A673 (cell line): Measurements from ENCODE around the gene CCDC181. TPM values are rescaled to one million over a fixed set of nuclear protein-coding genes. Genes with fewer than 3 reads are reported as not detected.

Source experiments
- BruUV-seq: library from RNA; stranded (reverse); fragments of 400-500 nt; replicated peaks from 2 replicates; lab custom pipeline; 2021; lab: Mats Ljungman, UMichigan
- CTCF ChIA-PET: fragments of 300-600 bp; sonication (Branson Sonifier 250); formaldehyde crosslinking; loops from one replicate; lab custom pipeline; 2022; ENCODE audit warnings: antibody characterized with exemption; lab: Charles Lee
- POLR2A ChIA-PET: fragments of 300-600 bp; sonication (Branson Sonifier 250); formaldehyde crosslinking; loops from one replicate; lab custom pipeline; 2022; ENCODE audit warnings: antibody characterized with exemption; ENCODE audit not compliant: low non-redundant PET; lab: Charles Lee
- DNase-seq: peaks from one replicate; pipeline ENCODE4 v3.0.0-alpha.2; 2015; ENCODE audit warnings: low spot score
- H3K27ac ChIP-seq: fragments of 200-600 bp; sonication (generic); 2 replicates; pipeline ENCODE4 v1.5.1; 2016; ENCODE audit warnings: mixed run types, low read depth, mild to moderate bottlenecking, mixed read lengths, antibody characterized with exemption, low read length; ENCODE audit not compliant: poor library complexity, severe bottlenecking
- H3K27me3 ChIP-seq: fragments of 200-600 bp; sonication (generic); replicated peaks from 2 replicates; pipeline ENCODE4 v1.6.1; 2017; ENCODE audit warnings: mixed run types, low read depth, mild to moderate bottlenecking, mixed read lengths, antibody characterized with exemption, low read length; ENCODE audit not compliant: insufficient read depth, poor library complexity
- H3K36me3 ChIP-seq: fragments of 200-600 bp; sonication (generic); 2 replicates; pipeline ENCODE4 v1.6.1; 2016; ENCODE audit warnings: mixed run types, mild to moderate bottlenecking, mixed read lengths, antibody characterized with exemption, low read length; ENCODE audit not compliant: insufficient read depth, poor library complexity, severe bottlenecking
- H3K4me1 ChIP-seq: fragments of 200-600 bp; sonication (generic); 2 replicates; pipeline ENCODE4 v1.6.1; 2017; ENCODE audit warnings: mixed run types, mild to moderate bottlenecking, mixed read lengths, antibody characterized with exemption, low read length; ENCODE audit not compliant: insufficient read depth, poor library complexity, severe bottlenecking
- H3K4me3 ChIP-seq: fragments of 200-600 bp; sonication (generic); 2 replicates; pipeline ENCODE4 v1.5.1; 2016; ENCODE audit warnings: low read depth, mixed run types, mild to moderate bottlenecking, mixed read lengths, low read length; ENCODE audit not compliant: poor library complexity, severe bottlenecking
- H3K9me3 ChIP-seq: fragments of 200-600 bp; sonication (generic); 2 replicates; pipeline ENCODE4 v1.6.1; 2016; ENCODE audit warnings: mixed run types, low read depth, mild to moderate bottlenecking, mixed read lengths, antibody characterized with exemption, low read length; ENCODE audit not compliant: poor library complexity, severe bottlenecking
- EZH2 ChIP-seq: fragments of 200-600 bp; sonication (generic); IDR thresholded peaks from 2 replicates; pipeline ENCODE4 v1.6.1; 2017; ENCODE audit warnings: borderline replicate concordance, low read depth, mild to moderate bottlenecking, mixed read lengths, antibody characterized with exemption, low read length; ENCODE audit not compliant: poor library complexity, severe bottlenecking
- intact Hi-C: fragments of 100-400 bp; cut with micrococcal nuclease; formaldehyde crosslinking; loops from one replicate; pipeline ENCODE4 v1.10.0; 2022; ENCODE audit not compliant: unreplicated experiment
- total RNA-seq: library from RNA; stranded (reverse); gene quantifications from 2 replicates; pipeline ENCODE4 v1.2.3, GENCODE V29; 2021
- TF ChIP-seq, protein P1 (sequence below): fragments of 300-800, 200-600 bp; sonication (generic); conservative IDR thresholded peaks from 2 replicates; pipeline ENCODE4 v1.5.1; 2017; ENCODE audit warnings: low read depth, mild to moderate bottlenecking, antibody characterized with exemption, low read length, moderate library complexity, mixed read lengths

The CCDC181 gene
- total RNA-seq, 1 experiment from 2014 or later = 5.7 TPM

DNA sequence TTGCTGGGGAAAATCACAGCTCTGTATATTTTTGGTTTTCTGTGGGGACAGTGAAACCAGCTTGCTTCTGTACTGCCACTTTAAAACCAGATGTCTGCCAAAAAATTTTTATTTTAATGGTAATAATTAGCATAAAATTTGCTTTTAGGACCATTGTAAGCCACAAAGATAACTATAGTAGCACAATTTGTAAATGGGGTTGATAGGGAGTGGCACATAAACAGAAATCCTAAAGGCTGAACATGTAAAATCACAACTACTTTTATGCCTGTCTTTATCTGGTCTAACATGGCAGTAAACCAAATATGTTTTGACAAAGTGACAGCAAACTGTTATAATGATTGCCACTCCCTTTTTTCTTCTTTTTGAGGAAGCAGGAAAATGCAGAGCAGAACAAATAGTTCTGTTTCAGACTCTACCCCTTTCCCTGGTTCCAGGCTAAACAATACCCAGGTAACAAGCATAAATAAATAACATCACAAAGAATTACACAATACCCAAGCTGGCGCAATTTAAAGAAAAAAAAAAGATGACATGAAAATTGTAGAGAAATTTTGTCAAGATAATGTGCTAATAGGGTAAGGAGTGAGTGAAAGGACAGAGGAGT is 24.0 kb upstream of the CCDC181 start:
- intact Hi-C loops = no loop called here

DNA sequence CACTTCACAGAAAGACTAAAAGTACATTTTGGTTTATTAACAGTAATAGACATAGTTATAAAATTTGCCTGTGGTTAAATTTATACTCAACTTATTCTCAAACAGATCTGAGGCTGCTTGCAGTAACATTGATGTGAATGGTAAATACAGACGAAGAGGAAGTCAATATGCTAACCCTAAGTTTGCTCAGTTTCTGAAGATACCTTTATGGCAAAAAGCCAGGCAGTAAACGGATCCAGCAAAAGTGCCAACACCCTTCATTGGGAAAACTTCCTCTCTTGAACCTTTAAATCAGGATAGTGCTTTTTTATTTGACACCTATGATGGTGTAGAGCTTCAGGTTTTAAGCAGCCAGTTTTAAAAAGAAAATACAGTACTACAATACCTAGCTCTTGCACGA is 16.6 kb upstream of the CCDC181 start:
- no peak overlapping the region for H3K27ac ChIP-seq
- CTCF ChIA-PET = no interaction called here

More for the DNA sequence above, 24.0 kb upstream of the CCDC181 start:
- Histone ChIP-seq H3K9me3 (no peaks in the 10 kb centered on the region), H3K36me3 (no peaks in the 10 kb centered on the region), H3K4me3 (no peak overlapping the region), H3K4me1 (no peaks in the 10 kb centered on the region), H3K27me3 (no peaks in the 10 kb centered on the region), H3K27ac (no peak overlapping the region)
- no TSS peak for BruUV-seq
- CTCF ChIA-PET = no interaction called here
- no peak for DNase-seq
- POLR2A ChIA-PET = no interaction called here
- TF ChIP-seq EZH2 = no peak
- TF ChIP-seq, protein P1, sequence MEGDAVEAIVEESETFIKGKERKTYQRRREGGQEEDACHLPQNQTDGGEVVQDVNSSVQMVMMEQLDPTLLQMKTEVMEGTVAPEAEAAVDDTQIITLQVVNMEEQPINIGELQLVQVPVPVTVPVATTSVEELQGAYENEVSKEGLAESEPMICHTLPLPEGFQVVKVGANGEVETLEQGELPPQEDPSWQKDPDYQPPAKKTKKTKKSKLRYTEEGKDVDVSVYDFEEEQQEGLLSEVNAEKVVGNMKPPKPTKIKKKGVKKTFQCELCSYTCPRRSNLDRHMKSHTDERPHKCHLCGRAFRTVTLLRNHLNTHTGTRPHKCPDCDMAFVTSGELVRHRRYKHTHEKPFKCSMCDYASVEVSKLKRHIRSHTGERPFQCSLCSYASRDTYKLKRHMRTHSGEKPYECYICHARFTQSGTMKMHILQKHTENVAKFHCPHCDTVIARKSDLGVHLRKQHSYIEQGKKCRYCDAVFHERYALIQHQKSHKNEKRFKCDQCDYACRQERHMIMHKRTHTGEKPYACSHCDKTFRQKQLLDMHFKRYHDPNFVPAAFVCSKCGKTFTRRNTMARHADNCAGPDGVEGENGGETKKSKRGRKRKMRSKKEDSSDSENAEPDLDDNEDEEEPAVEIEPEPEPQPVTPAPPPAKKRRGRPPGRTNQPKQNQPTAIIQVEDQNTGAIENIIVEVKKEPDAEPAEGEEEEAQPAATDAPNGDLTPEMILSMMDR = no peak

DNA sequence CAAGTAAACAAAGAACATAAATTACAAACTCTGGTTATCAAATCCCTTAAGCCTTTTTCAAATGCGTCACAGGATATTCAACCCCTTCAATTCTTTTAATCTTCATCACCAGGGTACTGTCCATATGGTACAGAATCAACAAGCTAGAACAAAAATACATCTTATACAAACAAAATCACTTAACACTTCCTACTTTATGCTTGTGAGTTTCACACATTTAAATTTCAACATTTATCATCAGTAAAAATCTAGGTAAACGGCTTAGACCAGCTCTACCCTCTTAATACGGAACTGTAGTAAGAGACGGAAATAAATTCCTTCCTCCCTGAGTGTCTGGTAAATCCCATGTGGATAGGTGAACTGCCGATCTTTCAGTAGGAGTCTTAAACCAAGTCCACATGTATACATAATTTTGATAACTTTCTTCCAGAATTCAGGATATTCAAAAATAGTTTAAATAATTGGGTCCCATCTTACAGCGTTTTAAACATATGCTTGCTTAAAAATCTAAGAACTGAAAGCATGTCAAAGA is 1.0 kb downstream of the CCDC181 start:
- H3K4me3 ChIP-seq = peak overlapping the region; percentile 52
- POLR2A ChIA-PET = no interaction called here
- H3K4me1 ChIP-seq = no peaks in the 10 kb centered on the region
- intact Hi-C loops = loop anchor here (2.0 kb wide), 1 partner anchor 59 kb away; the partner anchor contains the start of gene SLC19A2
- no peak overlapping the region for H3K27ac ChIP-seq
- H3K9me3 ChIP-seq = no peaks in the 10 kb centered on the region
- no peak for TF ChIP-seq EZH2
- TF ChIP-seq, protein P1 = no peak
- no peaks in the 10 kb centered on the region for H3K36me3 ChIP-seq
- BruUV-seq = no TSS peak
- CTCF ChIA-PET = no interaction called here
- DNase-seq = peak; percentile 22
- H3K27me3 ChIP-seq = no peaks in the 10 kb centered on the region

More for the DNA sequence above, 16.6 kb upstream of the CCDC181 start:
- Histone ChIP-seq H3K9me3 (no peaks in the 10 kb centered on the region), H3K4me3 (no peak overlapping the region), H3K4me1 (no peaks in the 10 kb centered on the region), H3K27me3 (peaks cover 9% of the 10 kb centered on the region), H3K36me3 (no peaks in the 10 kb centered on the region)
- BruUV-seq = no TSS peak
- POLR2A ChIA-PET = no interaction called here
- TF ChIP-seq, protein P1 = no peak
- no peak for TF ChIP-seq EZH2
- no peak for DNase-seq
- intact Hi-C loops = no loop called here
